Left colon (tissue), 2 donors: ENCODE measurements around the gene C5AR1. TPM values are rescaled to one million over a fixed set of nuclear protein-coding genes. Genes with fewer than 3 reads are reported as not detected.
"Not testable (repeated sequence)": the region's sequence is repeated elsewhere in the genome, so short reads cannot be mapped to it uniquely, and the experiment has no call there.

Source experiments
- ATAC-seq: fragments of 200-7000 bp; cut with Tn5 transposase; one replicate; pipeline ENCODE4 v1.9.1; 2020; ENCODE audit warnings: mild to moderate bottlenecking, moderate library complexity
- DNase-seq, 2 donors: peaks; one replicate each; pipeline ENCODE4 v3.0.0-alpha.2; 2020
- intact Hi-C, 2 donors: fragments of 100-400 bp; cut with DNase I in 1 of 2; cut with micrococcal nuclease in 1 of 2; formaldehyde crosslinking; loops; one replicate each; pipeline versions ENCODE4 v1.11.2 to v1.14.0; 2022; cut with DNase I, micrococcal nuclease
- total RNA-seq, 2 donors: library from RNA; stranded (reverse); fragmentation: NEBNext Ultra II Directional; extraction: Animal tissue kit (Norgen Biotek cat#: 25700); gene quantifications; one replicate each; pipeline ENCODE4 v1.2.1, GENCODE V29; 2021
- donor health status: DM: no; HTN: no; CAD: no.
- donor health status: DM: yes; HTN: yes; CAD: no.

The C5AR1 gene
- total RNA-seq, 2 donors from 2014 or later, result 5.0 to 8.8 TPM

- ATAC-seq (no peak), DNase-seq (no peak)
- intact Hi-C loops, result no loop called here
Observed at GRCh38 chr19:47351548-47351947, 41.9 kb downstream of the C5AR1 start.

GRCh38 chr19:47352095-47352494 is 42.4 kb downstream of the C5AR1 start:
- DNase-seq, result no peak
- intact Hi-C loops, result no loop called here
- no peak for ATAC-seq

- DNase-seq (peak in 1 of 2 donors; percentile 74), ATAC-seq (peak; percentile 64)
- intact Hi-C loops, result no loop called here
Observed at GRCh38 chr19:47353307-47353712, 43.6 kb downstream of the C5AR1 start.

GRCh38 chr19:47356900-47357299 is 47.2 kb downstream of the C5AR1 start:
- DNase-seq (no peak), ATAC-seq (no peak)
- intact Hi-C loops, result no loop called here

- DNase-seq (no peak), ATAC-seq (no peak)
- intact Hi-C loops, result no loop called here
Observed at GRCh38 chr19:47357788-47358680, 48.4 kb downstream of the C5AR1 start.

GRCh38 chr19:47358936-47359335 is 49.3 kb downstream of the C5AR1 start:
- ATAC-seq (no peak), DNase-seq (no peak)
- intact Hi-C loops, result no loop called here

GRCh38 chr19:47362321-47362720 is 52.7 kb downstream of the C5AR1 start:
- DNase-seq (no peak), ATAC-seq (no peak)
- intact Hi-C loops, result no loop called here

GRCh38 chr19:47363758-47364531 is 54.3 kb downstream of the C5AR1 start:
- ATAC-seq (peak; percentile 37), DNase-seq (no peak)
- intact Hi-C loops, result no loop called here

GRCh38 chr19:47365455-47365854 is 55.8 kb downstream of the C5AR1 start:
- ATAC-seq, DNase-seq, intact Hi-C loops: not testable (repeated sequence)

- intact Hi-C loops, result no loop called here
- DNase-seq, result no peak
- ATAC-seq, result no peak
Observed at GRCh38 chr19:47370045-47370611, 60.5 kb downstream of the C5AR1 start.

- DNase-seq (no peak), ATAC-seq (no peak)
- intact Hi-C loops, result no loop called here
Observed at GRCh38 chr19:47371261-47371660, 61.6 kb downstream of the C5AR1 start.

Other genes with a start within 250 kb of the C5AR1 start
- gene ZC3H4, start 196.1 kb upstream of the C5AR1 start, total RNA-seq, result 10 to 100 TPM; 45.8 to 47.0 TPM
- 10 to 100 TPM; 58.4 to 60.7 TPM for gene SAE1, start 179.0 kb upstream of the C5AR1 start, total RNA-seq
- 10 to 100 TPM; 18.9 to 32.9 TPM for gene BBC3, start 78.7 kb upstream of the C5AR1 start, total RNA-seq
- gene CCDC9, start 53.3 kb upstream of the C5AR1 start, total RNA-seq, result 10 to 100 TPM; 28.0 to 36.7 TPM
- gene INAFM1, start 35.0 kb upstream of the C5AR1 start, total RNA-seq, result 10 to 100 TPM; 13.9 to 14.1 TPM
- 1 to 10 TPM in 1 of 2 donors, under 1 TPM in 1; 0.46 to 2.3 TPM for gene C5AR2, start 22.3 kb downstream of the C5AR1 start, total RNA-seq
- gene DHX34, start 39.5 kb downstream of the C5AR1 start, total RNA-seq, result 10 to 100 TPM in 1 of 2 donors, 1 to 10 TPM in 1; 8.5 to 10.6 TPM
- gene MEIS3, start 109.7 kb downstream of the C5AR1 start, total RNA-seq, result 1 to 10 TPM; 2.5 to 2.7 TPM
- 1 to 10 TPM in 1 of 2 donors, under 1 TPM in 1; 0.09 to 2.2 TPM for gene SLC8A2, start 162.0 kb downstream of the C5AR1 start, total RNA-seq
- gene KPTN, start 174.4 kb downstream of the C5AR1 start, total RNA-seq, result 1 to 10 TPM; 4.6 to 6.0 TPM
- 100 to 1,000 TPM; 122 to 130 TPM for gene NAPA, start 205.2 kb downstream of the C5AR1 start, total RNA-seq